ENCODE measurements around the gene OBSCN.
"Not testable (repeated sequence)": the region's sequence is repeated elsewhere in the genome, so short reads cannot be mapped to it uniquely, and the experiment has no call there.

Gene OBSCN

GRCh38 chr1:228261706-228262105 lies 53.9 kb downstream of the OBSCN start:
- DNase-seq (ENCODE audit: low read depth, low spot score), result no peak

DNA sequence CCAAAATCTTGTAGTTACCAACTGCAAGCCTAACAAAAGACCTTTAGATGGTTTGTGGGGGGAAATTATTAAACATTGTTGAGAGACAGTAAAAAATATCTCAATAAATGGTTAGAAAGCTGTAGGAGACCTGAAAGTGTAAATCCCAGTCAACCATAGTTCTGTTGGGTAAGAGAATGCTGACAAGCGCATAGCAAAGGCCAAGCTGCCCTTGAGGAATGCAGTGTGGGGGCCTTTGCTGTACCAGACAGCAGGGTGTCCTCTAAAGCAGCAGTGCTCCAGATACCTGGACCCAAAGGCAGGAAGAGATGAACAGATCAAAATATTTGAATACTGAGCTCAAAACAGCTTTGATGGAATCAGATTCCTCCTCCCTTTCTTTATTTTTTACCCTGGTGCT lies 54.6 kb downstream of the OBSCN start:
- DNase-seq (ENCODE audit: low read depth, low spot score), result no peak

- DNase-seq (ENCODE audit: low read depth, low spot score), result no peak
Observed at GRCh38 chr1:228263636-228264035, 55.8 kb downstream of the OBSCN start.

DNA sequence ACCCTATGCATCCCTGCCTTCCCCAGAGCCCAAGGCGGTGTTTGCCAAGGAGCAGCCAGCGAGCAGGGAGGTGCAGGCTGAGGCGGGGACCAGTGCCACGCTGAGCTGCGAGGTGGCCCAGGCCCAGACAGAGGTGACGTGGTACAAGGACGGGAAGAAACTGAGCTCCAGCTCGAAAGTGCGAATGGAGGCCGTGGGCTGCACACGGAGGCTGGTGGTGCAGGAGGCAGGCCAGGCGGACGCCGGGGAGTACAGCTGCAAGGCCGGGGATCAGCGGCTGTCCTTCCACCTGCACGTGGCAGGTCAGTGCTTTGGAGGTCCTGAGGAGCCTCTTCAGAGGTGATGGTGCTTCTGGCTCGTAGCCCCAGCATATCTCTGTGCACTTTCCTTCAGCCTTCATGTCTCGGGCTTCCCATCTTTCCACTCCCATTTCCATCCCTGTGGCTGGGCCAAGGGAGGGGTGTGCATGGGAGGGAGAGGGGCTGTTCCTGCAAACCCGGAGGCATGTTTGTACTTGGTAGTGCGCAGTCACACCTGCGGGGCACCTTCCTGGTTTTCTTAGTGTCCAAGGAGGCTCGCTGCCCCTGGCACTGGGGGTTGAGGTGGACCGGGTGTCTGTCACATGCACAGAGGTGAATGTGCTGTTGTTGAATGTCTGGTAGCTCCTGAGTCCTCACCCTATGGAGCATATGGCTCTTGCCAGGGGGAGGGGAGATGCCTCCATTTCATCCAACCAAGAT lies 56.4 kb downstream of the OBSCN start:
- no peak for DNase-seq (ENCODE audit: low read depth, low spot score)

- no peak for DNase-seq (ENCODE audit: low read depth, low spot score)
Observed at GRCh38 chr1:228265167-228265566, 57.3 kb downstream of the OBSCN start.

GRCh38 chr1:228267962-228268880 lies 60.4 kb downstream of the OBSCN start:
- DNase-seq (ENCODE audit: low read depth, low spot score), result no peak

DNA sequence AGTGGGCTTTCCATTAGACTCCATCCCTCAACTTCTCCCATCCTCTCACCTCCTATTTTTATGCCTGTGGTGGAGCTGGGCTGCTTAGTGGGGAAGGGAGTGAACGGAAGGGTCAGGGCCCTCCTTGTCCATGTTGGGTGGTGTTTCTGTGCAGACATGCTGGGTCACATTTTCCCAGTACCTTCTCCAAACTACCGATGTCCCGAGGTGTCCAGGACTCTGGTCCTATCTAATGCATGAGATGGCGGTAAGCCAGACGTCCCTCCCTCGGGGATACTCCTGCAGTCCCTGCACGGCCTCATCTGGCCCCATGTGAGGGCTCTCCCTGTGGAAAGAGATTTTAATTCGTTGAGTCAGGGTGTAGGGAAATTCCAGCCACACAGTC lies 61.0 kb downstream of the OBSCN start:
- no peak for DNase-seq (ENCODE audit: low read depth, low spot score)

DNA sequence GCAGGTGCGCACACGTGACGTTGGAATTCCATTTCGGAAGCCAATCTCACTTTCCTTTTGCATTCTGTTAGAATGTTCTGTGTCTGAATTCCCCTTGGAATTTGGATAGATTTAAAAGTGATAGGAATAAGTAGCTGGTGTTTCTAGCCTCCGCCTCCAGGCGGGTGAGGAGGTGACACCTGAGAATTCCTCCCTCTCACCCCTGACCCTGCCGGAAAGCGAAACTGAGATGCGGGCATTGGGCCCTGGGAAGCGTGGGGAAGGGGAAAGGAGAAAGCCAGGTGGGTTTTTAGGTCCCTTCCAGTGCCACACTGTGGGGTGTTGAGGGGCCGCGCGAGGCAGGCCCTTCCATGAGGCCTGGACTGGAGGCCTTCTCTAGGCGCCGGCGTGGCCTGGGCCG lies 61.6 kb downstream of the OBSCN start:
- DNase-seq (ENCODE audit: low read depth, low spot score), result not testable (repeated sequence)

DNA sequence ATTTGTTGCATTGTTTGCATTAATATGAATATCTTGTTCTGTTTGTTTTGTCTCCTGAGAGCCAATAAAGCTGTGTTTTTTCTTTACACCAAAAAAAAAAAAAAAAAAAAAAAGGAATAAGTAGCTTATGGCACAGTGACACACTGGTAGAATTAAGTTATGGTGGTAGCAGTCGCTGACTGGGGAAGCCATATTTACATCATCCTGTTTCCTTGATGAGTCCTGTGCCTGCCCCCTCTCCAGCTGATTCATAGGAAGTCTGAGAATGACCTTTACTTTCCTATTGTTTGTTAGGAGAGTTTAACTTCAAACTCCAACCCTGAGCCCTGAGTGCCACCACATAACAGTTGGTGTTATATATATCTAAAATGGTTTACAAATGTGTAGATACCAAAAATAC lies 62.2 kb downstream of the OBSCN start:
- no peak for DNase-seq (ENCODE audit: low read depth, low spot score)

GRCh38 chr1:228271701-228272251 lies 63.9 kb downstream of the OBSCN start:
- DNase-seq (ENCODE audit: low read depth, low spot score), result no peak

DNA sequence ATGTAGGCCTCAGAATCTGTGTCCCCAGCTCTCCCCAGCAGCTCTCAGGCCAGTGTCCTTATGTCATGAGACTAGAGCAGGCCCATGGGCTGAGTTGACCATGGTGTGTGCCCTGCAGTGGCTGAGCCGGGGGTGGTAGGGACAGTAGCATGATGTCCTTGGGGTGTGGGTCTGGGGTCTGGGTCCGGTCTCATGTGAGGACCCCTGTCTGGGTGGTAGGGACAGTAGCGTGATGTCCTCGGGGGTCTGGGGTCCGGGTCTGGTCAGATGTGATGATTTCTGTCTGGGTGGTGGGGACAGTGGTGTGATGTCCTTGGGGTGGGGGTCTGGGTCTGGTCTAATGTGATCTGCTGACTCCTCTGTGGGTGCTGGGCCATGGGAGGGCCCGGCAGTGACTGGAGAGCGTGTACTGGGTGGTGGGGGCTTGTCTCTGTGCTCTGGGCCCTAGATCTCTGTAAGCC lies 64.5 kb downstream of the OBSCN start:
- DNase-seq (ENCODE audit: low read depth, low spot score), result no peak

GRCh38 chr1:228272831-228273571 lies 65.2 kb downstream of the OBSCN start:
- no peak for DNase-seq (ENCODE audit: low read depth, low spot score)

- DNase-seq (ENCODE audit: low read depth, low spot score), result no peak
Observed at GRCh38 chr1:228273720-228274451, 66.0 kb downstream of the OBSCN start.

GRCh38 chr1:228274452-228275178 lies 66.8 kb downstream of the OBSCN start:
- DNase-seq (ENCODE audit: low read depth, low spot score), result no peak

DNA sequence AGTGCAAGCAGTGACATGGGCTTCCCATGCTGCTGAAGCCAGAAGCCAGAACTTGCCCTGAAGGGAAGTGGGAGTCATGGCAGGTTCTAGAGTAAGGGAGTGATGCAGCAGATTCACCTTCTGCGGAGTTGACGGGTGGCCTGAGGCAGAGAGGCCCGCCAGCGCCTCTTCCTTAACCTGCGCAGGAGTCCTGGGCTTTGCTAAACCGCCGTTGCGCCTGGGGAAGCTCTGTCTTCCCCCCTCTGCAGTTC lies 67.3 kb downstream of the OBSCN start:
- DNase-seq (ENCODE audit: low read depth, low spot score), result no peak

- DNase-seq (ENCODE audit: low read depth, low spot score), result peak; percentile 43
Observed at GRCh38 chr1:228275430-228276173, 67.8 kb downstream of the OBSCN start.

GRCh38 chr1:228276174-228276831 lies 68.5 kb downstream of the OBSCN start:
- no peak for DNase-seq (ENCODE audit: low read depth, low spot score)

DNA sequence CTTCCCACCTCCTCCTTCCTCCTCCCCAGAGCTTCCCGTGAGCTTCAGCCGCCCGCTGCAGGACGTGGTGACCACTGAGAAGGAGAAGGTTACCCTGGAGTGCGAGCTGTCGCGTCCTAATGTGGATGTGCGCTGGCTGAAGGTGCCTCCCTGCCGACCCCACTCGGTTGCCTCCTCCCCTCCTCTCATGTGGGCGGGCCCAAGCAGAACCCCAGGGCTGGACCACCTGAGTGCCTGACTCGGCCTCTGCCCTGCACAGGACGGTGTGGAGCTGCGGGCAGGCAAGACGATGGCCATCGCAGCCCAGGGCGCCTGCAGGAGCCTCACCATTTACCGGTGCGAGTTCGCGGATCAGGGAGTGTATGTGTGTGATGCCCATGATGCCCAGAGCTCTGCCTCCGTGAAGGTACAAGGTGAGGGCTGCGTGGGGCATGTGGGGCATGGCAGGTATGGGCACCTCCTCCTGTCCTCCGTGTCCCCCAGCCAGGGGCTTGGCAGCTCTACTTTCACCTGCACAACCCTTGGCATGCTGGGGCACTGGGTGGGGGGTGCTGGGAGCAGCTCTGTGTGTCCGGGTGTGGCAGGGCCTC lies 69.2 kb downstream of the OBSCN start:
- DNase-seq (ENCODE audit: low read depth, low spot score), result no peak
